Suprapubic skin (tissue), 4 donors: ENCODE measurements around the gene ATP6V1G1.

Source experiments
- EP300 ChIP-seq: sonication (generic); formaldehyde crosslinking; IDR thresholded peaks from one replicate; pipeline ENCODE4 v1.6.1; 2017; ENCODE audit warnings: antibody characterized with exemption
- POLR2A ChIP-seq, 2 donors: fragments of 450-650 bp; IDR thresholded peaks; one replicate each; pipeline ENCODE4 v1.6.1; 2017; ENCODE audit warnings: antibody characterized with exemption in 2 of 2, mild to moderate bottlenecking in 2 of 2, moderate library complexity in 2 of 2
- POLR2AphosphoS5 ChIP-seq, 3 donors: sonication (generic); formaldehyde crosslinking; IDR thresholded peaks; one replicate each; pipeline ENCODE4 v1.6.1; 2017; ENCODE audit warnings: antibody characterized with exemption in 3 of 3
- TF ChIP-seq, protein P1 (sequence below), 2 donors: fragments of 200-600 bp in 1 of 2; fragments of 450-650 bp in 1 of 2; sonication (generic) in 1 of 2; IDR thresholded peaks; one replicate each; pipeline ENCODE4 v1.5.1; 2016 to 2019; ENCODE audit warnings: antibody characterized with exemption in 2 of 2, mild to moderate bottlenecking in 1 of 2, moderate library complexity in 1 of 2

DNA sequence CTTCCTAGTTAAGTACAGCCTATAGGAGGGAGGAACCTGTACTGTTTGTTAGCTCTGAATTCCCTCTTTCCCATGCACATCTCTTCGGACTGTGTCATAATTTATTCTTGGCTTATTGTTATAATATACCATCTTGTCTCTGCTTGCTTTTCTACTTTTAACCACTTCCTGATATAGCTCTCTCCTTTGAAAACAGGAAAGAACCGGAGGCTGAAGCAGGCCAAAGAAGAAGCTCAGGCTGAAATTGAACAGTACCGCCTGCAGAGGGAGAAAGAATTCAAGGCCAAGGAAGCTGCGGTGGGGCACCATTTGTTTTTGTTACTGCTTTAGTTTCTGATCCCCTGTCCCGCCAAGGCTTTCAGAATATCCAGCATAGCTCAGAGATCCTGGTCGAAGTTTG lies 4.8 kb downstream of the ATP6V1G1 start:
- TF ChIP-seq, protein P1, sequence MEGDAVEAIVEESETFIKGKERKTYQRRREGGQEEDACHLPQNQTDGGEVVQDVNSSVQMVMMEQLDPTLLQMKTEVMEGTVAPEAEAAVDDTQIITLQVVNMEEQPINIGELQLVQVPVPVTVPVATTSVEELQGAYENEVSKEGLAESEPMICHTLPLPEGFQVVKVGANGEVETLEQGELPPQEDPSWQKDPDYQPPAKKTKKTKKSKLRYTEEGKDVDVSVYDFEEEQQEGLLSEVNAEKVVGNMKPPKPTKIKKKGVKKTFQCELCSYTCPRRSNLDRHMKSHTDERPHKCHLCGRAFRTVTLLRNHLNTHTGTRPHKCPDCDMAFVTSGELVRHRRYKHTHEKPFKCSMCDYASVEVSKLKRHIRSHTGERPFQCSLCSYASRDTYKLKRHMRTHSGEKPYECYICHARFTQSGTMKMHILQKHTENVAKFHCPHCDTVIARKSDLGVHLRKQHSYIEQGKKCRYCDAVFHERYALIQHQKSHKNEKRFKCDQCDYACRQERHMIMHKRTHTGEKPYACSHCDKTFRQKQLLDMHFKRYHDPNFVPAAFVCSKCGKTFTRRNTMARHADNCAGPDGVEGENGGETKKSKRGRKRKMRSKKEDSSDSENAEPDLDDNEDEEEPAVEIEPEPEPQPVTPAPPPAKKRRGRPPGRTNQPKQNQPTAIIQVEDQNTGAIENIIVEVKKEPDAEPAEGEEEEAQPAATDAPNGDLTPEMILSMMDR (IDR thresholded peaks at IDR 0.05): peak; percentile 26 to 36
- TF ChIP-seq POLR2AphosphoS5 (IDR thresholded peaks at IDR 0.05): no peak
- no peak for TF ChIP-seq POLR2A (IDR thresholded peaks at IDR 0.05)
- TF ChIP-seq EP300: no peak
